ENCODE results near the gene HELZ.
"Not testable (repeated sequence)": the region's sequence is repeated elsewhere in the genome, so short reads cannot be mapped to it uniquely, and the experiment has no call there.

Gene HELZ

DNA sequence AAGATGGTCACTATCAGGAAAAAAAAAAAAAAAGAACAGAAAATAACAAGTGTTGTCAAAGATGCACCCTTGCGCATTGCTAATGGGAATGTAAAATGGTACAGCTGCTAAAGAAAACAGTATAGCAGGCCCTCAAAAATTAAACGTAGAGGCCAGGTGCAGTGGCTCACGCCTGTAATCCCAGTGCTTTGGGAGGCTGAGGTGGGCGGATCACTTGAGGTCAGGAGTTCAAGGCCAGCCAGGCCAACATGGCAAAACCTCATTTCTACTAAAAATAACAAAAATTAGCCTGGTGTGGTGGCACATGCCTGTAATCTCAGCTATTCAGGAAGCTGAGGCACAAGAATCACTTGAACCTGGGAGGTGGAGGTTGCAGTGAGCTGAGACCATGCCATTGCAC, 6.6 kb upstream of the HELZ start:
- not testable (repeated sequence) for DNase-seq (ENCODE audit: low spot score); H3K4me3 Mint-ChIP-seq; H3K4me1 Mint-ChIP-seq (ENCODE audit: low read depth); H3K36me3 Mint-ChIP-seq (ENCODE audit: low read depth); H3K27ac Mint-ChIP-seq; H3K9me3 Mint-ChIP-seq
- peaks cover 16% of the 10 kb centered on the region for H3K27me3 Mint-ChIP-seq (ENCODE audit: low read depth)

DNA sequence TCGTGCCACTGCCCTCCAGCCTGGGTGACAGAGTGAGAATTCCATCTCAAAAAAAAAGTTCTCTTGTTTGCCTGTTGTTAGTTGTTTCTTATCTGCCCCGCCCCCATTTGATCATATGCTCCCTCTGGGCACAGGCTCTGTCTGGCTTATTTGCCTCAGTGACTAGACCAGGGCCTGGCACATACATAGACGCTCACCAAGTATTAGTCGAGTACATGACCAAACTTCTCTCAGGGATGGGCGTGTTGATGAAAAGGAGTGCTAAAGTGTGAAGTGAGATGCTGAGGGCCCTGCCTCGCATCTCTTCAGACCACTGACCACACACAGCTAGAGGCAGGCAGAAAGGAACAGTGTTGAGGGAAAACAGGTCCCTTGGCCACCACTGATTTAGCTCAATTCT, 3.3 kb upstream of the HELZ start:
- peaks cover 21% of the 10 kb centered on the region for H3K4me1 Mint-ChIP-seq (ENCODE audit: low read depth)
- H3K9me3 Mint-ChIP-seq, result no peaks in the 10 kb centered on the region
- H3K36me3 Mint-ChIP-seq (ENCODE audit: low read depth), result peaks cover 6% of the 10 kb centered on the region
- H3K4me3 Mint-ChIP-seq, result no peak overlapping the region
- H3K27ac Mint-ChIP-seq, result peak overlapping the region; percentile 4
- peaks cover 18% of the 10 kb centered on the region for H3K27me3 Mint-ChIP-seq (ENCODE audit: low read depth)
- no peak for DNase-seq (ENCODE audit: low spot score)

DNA sequence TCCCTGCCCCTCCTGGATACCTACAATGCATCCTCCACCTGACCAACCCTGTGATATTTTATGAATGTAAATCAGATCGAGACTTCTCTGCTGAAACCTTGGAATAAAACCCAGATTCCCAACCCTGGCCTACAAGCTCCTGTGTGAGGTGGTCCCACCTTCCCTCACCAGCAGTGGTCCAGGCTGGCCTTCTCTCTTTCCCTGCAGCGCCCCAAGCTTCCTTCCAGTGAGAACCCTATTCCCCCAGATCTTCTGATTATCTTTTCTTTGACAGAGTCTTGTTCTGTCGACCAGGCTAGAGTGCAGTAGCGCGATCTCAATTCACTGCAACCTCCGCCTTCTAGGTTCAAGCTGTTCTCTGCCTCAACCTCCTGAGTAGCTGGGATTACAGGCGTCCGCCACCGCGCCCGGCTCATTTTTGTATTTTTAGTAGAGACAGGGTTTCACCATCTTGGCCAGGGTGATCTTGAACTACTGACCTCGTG, 2.5 kb upstream of the HELZ start:
- Mint-ChIP-seq H3K27me3 (ENCODE audit: low read depth) (peaks cover 17% of the 10 kb centered on the region), H3K36me3 (ENCODE audit: low read depth) (peaks cover 7% of the 10 kb centered on the region), H3K4me3 (peak overlapping the region; percentile 71), H3K27ac (no peak overlapping the region), H3K9me3 (no peaks in the 10 kb centered on the region), H3K4me1 (ENCODE audit: low read depth) (peaks cover 25% of the 10 kb centered on the region)
- DNase-seq (ENCODE audit: low spot score), result no peak

DNA sequence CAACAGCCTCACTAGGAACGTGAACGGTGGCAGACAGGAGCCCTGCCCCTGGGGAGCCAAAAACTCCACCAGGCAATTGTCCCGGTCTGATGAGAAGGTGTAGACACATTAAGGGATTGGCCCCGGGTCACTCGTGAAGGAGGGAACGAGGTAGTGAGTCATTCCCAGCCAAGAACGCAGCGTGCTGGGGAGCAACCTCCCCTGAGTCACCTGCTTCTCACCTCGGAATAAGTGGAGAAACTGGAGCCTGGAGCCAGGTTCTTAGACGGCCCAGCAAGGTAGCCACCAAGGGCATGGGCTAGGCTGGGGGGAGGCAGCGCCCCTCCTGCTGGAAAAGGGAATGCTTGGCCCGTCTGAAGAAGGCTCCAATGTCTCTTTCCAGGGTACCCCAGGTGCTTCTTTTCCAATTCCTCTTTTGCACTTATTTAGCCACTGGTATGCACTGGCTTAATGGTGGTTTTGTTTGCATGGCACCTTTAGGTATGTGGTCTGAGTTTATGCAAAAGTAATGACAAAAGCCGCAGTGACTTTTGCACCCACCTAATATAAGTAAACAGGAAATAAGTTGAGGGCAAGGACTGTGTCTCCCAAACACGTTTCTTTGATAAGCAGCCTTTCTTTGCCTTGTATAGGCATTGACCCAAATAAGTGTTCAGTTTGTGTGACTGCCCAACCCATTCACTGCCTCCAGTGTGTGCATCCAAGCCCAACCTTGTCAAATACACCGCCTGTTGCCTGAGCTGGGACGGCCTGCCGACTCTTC, 1.8 kb upstream of the HELZ start:
- DNase-seq (ENCODE audit: low spot score), result no peak
- peaks cover 26% of the 10 kb centered on the region for H3K4me1 Mint-ChIP-seq (ENCODE audit: low read depth)
- H3K4me3 Mint-ChIP-seq, result peak overlapping the region; percentile 71
- peaks cover 14% of the 10 kb centered on the region for H3K27me3 Mint-ChIP-seq (ENCODE audit: low read depth)
- peaks cover 10% of the 10 kb centered on the region for H3K36me3 Mint-ChIP-seq (ENCODE audit: low read depth)
- H3K9me3 Mint-ChIP-seq, result no peaks in the 10 kb centered on the region
- peak overlapping the region; percentile 53 for H3K27ac Mint-ChIP-seq

DNA sequence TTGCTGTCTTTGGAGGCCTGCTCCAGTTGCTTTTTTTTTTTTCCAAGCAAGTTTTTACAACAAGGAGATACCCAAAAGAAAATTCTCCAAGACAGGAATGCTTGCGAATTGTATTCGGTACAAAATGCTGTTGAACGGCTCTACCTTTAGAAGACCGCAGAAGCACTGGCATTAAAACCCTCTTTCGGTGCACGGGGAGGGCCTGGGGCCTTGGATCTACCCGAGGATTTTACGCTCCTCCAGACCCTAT, 1.3 kb upstream of the HELZ start:
- H3K4me1 Mint-ChIP-seq (ENCODE audit: low read depth), result peaks cover 31% of the 10 kb centered on the region
- peaks cover 15% of the 10 kb centered on the region for H3K36me3 Mint-ChIP-seq (ENCODE audit: low read depth)
- H3K4me3 Mint-ChIP-seq, result peak overlapping the region; percentile 71
- DNase-seq (ENCODE audit: low spot score), result no peak
- H3K9me3 Mint-ChIP-seq, result no peaks in the 10 kb centered on the region
- H3K27me3 Mint-ChIP-seq (ENCODE audit: low read depth), result peaks cover 14% of the 10 kb centered on the region
- peak overlapping the region; percentile 53 for H3K27ac Mint-ChIP-seq

DNA sequence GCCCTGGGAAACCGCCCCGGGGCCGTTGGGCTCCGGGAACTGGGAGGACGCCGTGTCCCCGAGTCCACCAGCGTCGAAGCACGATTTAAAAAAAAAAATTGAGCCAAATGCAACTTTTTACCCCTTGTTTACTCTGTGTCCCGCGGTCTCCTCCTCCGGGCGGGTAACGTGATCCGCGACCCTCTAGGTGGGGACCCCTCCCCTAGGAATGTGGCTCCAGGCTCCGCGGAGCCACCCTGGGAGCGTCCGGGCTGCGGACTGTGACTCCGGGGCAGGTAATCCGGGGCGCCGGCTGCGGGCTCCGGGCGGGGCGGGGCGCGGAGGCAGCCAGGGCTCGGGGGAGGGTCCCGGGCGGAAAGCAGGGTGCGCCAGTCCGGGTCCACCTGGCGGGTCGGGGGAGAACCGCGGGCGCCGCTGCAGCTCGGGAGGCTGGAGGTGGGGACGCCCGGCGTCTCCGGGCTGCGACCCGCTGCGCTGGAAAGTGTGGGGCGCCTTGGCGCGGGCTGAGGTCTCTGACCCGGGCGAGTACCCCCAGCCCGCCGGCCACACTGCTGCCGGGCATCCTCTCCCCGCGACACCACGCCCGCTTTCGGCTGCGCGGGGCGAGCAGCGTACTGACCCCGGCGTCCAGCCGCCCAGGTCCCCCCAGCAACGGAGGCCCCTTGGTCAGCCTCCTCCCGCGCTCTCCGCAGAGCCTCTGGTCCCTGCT, 852 bp upstream of the HELZ start:
- peaks cover 14% of the 10 kb centered on the region for H3K27me3 Mint-ChIP-seq (ENCODE audit: low read depth)
- peak overlapping the region; percentile 80 for H3K4me3 Mint-ChIP-seq
- H3K27ac Mint-ChIP-seq, result peak overlapping the region; percentile 73
- peak; percentile 35 for DNase-seq (ENCODE audit: low spot score)
- H3K9me3 Mint-ChIP-seq, result no peaks in the 10 kb centered on the region
- H3K36me3 Mint-ChIP-seq (ENCODE audit: low read depth), result peaks cover 20% of the 10 kb centered on the region
- H3K4me1 Mint-ChIP-seq (ENCODE audit: low read depth), result peaks cover 36% of the 10 kb centered on the region

DNA sequence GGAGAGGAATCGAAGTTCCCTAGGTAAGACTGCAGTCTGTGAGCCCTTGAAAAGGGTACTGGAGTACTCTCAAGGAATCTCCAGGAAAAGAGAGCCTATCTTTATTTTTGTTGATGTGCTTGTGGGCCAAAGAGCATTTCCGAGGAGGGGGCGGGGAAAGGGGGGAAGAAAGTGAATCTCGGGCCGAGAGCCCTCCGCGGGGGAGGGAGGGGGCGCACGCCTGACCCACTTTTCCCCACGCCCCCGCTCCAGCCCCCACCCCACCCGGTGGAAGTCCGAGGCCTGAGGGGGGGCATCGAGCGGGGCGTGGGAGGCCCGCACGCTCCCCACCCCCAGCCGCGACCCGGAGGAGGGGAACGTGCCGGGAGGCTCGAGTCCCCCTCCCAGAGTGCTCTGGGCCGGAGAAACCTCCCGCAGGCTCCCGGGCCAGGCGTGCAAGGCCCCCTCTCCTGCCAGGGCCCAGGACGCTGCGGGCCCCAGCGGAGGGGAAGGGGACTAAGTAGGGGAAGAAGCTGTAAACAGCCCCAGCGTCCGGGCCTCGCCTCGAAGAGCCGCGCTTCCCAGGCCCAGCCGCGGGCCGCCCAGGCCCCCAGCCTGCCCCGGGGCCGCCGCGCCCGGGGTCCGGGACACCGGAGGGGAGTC, 444 bp downstream of the HELZ start:
- Mint-ChIP-seq H3K9me3 (no peaks in the 10 kb centered on the region), H3K27me3 (ENCODE audit: low read depth) (peaks cover 14% of the 10 kb centered on the region), H3K27ac (peak overlapping the region; percentile 87), H3K4me1 (ENCODE audit: low read depth) (peaks cover 44% of the 10 kb centered on the region), H3K4me3 (peak overlapping the region; percentile 91), H3K36me3 (ENCODE audit: low read depth) (peaks cover 23% of the 10 kb centered on the region)
- no peak for DNase-seq (ENCODE audit: low spot score)

DNA sequence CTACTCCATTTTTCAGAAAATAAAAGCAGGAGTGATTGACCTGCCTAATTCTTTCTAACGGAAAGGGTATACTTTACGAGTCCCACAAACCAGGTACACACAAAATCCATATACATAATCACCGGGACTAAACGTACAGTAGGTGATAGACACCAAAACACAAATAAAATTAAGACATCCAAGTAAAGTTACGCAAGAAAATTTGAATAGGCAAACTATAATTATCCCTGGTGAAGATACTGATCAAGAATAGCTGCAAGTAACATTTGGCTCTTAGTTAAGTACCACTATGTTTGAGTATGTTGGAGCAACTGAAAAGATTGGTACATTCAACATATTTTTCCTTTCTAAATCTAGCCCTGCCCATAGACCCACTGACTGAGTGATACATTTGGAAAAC, 1.7 kb downstream of the HELZ start:
- DNase-seq (ENCODE audit: low spot score), result no peak
- peaks cover 32% of the 10 kb centered on the region for H3K36me3 Mint-ChIP-seq (ENCODE audit: low read depth)
- no peaks in the 10 kb centered on the region for H3K9me3 Mint-ChIP-seq
- no peak overlapping the region for H3K27ac Mint-ChIP-seq
- H3K27me3 Mint-ChIP-seq (ENCODE audit: low read depth), result peaks cover 12% of the 10 kb centered on the region
- peaks cover 44% of the 10 kb centered on the region for H3K4me1 Mint-ChIP-seq (ENCODE audit: low read depth)
- peak overlapping the region; percentile 91 for H3K4me3 Mint-ChIP-seq

DNA sequence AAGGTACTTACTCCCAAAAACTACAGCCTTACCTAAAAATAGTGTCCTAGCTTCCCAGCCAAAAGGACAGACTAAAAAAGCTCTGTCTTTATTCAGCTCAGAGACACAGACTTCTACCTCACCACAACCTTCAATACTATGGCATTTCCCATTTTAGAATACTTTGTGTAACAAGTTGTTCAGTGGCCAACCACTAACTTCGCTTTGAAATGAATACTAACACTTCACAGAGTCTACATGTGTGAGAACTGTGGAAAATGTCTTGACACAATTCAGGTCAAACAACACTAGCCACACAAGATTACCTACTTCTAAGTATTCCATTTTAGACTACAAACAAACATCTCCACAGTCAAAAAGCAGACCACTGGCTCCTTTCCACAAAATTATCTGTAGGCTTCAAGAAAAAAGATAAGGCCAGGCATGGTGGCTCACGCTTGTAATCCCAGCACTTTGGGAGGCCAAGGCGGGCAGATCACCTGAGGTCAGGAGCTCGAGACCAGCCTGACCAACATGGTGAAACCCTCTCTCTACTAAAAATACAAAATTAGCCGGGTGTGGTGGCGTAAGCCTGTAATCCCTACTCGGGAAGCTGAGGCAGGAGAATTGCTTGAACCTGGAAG, 3.2 kb downstream of the HELZ start:
- H3K27ac Mint-ChIP-seq, result no peak overlapping the region
- DNase-seq (ENCODE audit: low spot score), result no peak
- H3K9me3 Mint-ChIP-seq, result no peaks in the 10 kb centered on the region
- H3K27me3 Mint-ChIP-seq (ENCODE audit: low read depth), result peaks cover 3% of the 10 kb centered on the region
- peaks cover 38% of the 10 kb centered on the region for H3K4me1 Mint-ChIP-seq (ENCODE audit: low read depth)
- peaks cover 35% of the 10 kb centered on the region for H3K36me3 Mint-ChIP-seq (ENCODE audit: low read depth)
- H3K4me3 Mint-ChIP-seq, result peak overlapping the region; percentile 24

DNA sequence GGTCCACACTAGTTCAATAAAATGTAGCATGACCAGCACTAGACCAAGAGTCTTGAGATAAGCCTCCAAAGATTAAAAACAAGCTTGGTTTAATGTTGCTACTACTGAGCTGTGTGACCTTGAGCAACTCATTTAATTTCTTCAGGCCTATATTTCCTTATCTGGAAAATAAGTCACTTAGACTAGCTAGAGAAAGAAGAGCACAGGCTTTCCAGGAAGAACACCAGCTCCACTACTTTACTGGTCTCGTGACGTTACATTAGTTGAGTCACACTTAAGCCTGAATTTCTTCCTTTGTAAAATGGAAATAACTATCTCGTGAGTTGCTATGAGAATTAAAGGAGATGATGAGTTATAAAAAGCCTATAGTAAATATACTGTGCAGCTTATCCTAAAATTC, 5.4 kb downstream of the HELZ start:
- no peak overlapping the region for H3K27ac Mint-ChIP-seq
- peaks cover 34% of the 10 kb centered on the region for H3K4me1 Mint-ChIP-seq (ENCODE audit: low read depth)
- no peaks in the 10 kb centered on the region for H3K27me3 Mint-ChIP-seq (ENCODE audit: low read depth)
- no peaks in the 10 kb centered on the region for H3K9me3 Mint-ChIP-seq
- H3K4me3 Mint-ChIP-seq, result no peak overlapping the region
- H3K36me3 Mint-ChIP-seq (ENCODE audit: low read depth), result peaks cover 51% of the 10 kb centered on the region
- DNase-seq (ENCODE audit: low spot score), result no peak

DNA sequence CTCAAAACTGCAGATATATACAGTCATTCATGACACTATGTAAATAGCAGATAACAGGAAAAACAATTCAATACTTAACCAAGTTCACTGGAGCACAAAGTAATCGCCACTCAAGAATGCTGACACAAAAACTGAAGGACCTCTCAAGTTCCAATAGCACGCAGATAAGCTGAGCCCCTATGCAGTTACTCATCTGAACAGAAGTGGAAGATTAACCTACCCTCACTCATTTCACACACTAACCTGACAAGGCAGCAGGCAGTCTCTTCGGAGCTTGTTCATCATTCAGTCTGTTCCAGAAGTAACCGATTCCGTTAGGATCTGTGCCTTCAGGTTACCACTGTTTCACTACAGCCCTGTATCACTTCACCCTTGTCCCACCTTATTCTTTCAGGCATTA, 6.0 kb downstream of the HELZ start:
- Mint-ChIP-seq H3K4me3 (no peak overlapping the region), H3K27ac (no peak overlapping the region), H3K9me3 (no peaks in the 10 kb centered on the region), H3K36me3 (ENCODE audit: low read depth) (peaks cover 53% of the 10 kb centered on the region), H3K4me1 (ENCODE audit: low read depth) (peaks cover 31% of the 10 kb centered on the region), H3K27me3 (ENCODE audit: low read depth) (no peaks in the 10 kb centered on the region)
- no peak for DNase-seq (ENCODE audit: low spot score)

DNA sequence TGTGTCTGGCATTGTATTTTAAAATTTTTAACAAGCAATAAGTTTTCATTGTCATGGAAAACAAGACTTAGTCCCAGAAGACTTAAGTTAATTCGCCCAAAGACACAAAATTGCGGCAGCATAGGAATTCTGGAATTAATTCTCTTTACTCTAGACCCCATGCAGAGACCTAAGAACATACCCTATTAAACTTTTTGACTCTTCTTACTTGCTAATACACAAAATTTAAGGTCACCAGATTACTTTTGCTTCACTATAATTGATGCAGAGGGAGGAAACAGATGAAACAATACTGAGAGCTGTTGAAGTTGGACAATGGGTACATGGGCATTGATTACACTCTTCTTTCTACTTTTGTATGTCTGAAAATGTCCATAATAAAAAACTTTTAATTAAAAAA, 12.6 kb downstream of the HELZ start:
- peaks cover 50% of the 10 kb centered on the region for H3K36me3 Mint-ChIP-seq (ENCODE audit: low read depth)

DNA sequence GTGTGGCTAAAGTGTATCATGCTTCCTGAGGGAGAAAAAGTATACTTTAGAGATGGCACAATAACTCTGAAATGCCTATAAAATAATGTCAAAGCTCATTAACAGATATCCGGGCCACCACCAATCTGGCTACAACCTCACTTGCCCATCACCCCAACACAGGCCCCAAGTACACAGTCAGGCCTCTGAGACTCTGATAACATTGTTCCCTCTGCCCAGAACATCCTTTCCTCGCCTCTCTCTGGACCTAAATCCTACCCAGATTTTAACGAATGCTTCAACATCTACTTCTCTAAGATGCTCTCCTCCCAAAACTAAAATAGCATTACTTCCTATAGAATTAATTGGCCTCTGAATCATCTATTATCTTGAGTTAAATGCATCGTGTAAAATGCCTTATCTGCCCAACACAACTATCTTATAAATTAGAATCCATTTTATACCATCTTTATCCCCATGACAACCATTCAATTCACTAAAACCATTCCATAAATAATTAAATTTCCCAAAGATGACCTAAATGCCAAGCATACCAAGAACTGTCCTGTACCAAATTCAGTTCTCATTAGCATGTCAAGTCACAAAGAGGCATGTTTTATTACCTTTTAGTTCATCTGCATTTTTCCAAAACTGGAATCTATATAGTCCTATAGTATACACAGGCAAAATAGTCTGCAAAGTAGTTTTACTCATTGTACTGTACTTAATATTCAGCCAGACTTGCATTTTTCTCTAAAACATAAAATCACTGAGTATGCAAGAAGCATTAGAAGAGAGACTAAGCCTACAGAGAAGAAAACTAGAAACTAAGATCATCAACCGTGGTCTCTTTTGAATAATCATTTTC, 15.7 kb downstream of the HELZ start:
- no peak overlapping the region for H3K4me3 Mint-ChIP-seq
- H3K4me1 Mint-ChIP-seq (ENCODE audit: low read depth), result peaks cover 14% of the 10 kb centered on the region

More for the DNA sequence above, 12.6 kb downstream of the HELZ start:
- H3K9me3 Mint-ChIP-seq, result peaks cover 6% of the 10 kb centered on the region
- H3K4me3 Mint-ChIP-seq, result no peak overlapping the region
- DNase-seq (ENCODE audit: low spot score), result no peak
- H3K4me1 Mint-ChIP-seq (ENCODE audit: low read depth), result peaks cover 8% of the 10 kb centered on the region
- H3K27ac Mint-ChIP-seq, result no peak overlapping the region
- H3K27me3 Mint-ChIP-seq (ENCODE audit: low read depth), result no peaks in the 10 kb centered on the region

More for the DNA sequence above, 15.7 kb downstream of the HELZ start:
- no peak for DNase-seq (ENCODE audit: low spot score)
- H3K27me3 Mint-ChIP-seq (ENCODE audit: low read depth), result no peaks in the 10 kb centered on the region
- H3K27ac Mint-ChIP-seq, result no peak overlapping the region
- peaks cover 6% of the 10 kb centered on the region for H3K9me3 Mint-ChIP-seq
- H3K36me3 Mint-ChIP-seq (ENCODE audit: low read depth), result peaks cover 46% of the 10 kb centered on the region
